ENCODE results near the gene COL11A2. TPM values are rescaled to one million over a fixed set of nuclear protein-coding genes. Genes with fewer than 3 reads are reported as not detected.

COL11A2 gene
- total RNA-seq, 1 donor from 2014 or later, result 0.11 TPM

DNA sequence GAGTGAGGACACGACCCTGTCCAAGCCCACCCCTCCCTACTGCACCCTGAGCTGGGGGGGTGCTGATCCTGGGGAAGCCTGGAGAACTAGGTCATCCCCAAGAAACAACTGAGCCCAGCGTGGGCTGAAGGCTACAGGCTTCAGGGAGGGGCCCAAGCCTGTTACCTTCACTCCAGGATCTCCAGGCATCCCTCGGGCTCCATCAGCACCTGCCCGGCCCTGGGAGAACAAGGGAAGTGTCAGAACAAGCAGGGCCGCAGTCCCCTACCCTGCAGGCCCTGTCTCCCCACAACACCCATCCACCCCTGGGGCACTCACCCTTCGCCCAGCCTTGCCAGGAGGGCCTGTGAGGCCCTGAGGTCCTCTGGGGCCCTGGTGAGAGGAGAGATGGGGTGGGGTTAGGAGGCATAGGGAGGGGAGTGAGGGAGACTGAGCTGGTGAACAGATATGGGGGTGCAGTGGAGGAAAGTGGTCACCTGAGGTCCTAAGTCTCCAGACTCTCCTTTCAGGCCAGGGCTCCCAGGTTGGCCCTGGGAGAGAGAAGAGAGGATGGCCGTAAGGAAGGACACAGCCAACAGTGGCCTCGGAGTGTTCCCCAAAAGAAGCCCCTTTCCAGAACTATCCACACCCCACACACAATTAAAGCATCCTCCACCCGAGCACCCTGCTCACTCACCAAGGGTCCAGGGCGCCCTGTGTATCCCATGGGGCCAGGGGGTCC is 13.4 kb downstream of the COL11A2 start:
- no peaks in the 10 kb centered on the region for H3K4me1 ChIP-seq
- H3K9me3 ChIP-seq, result no peaks in the 10 kb centered on the region
- DNase-seq (ENCODE audit: low spot score in 2 of 2), result no peak
- H3K27ac ChIP-seq, result no peak overlapping the region
- H3K36me3 ChIP-seq, result no peaks in the 10 kb centered on the region
- intact Hi-C loops (cut with DNase I), result no loop called here
- TF ChIP-seq, protein P1, sequence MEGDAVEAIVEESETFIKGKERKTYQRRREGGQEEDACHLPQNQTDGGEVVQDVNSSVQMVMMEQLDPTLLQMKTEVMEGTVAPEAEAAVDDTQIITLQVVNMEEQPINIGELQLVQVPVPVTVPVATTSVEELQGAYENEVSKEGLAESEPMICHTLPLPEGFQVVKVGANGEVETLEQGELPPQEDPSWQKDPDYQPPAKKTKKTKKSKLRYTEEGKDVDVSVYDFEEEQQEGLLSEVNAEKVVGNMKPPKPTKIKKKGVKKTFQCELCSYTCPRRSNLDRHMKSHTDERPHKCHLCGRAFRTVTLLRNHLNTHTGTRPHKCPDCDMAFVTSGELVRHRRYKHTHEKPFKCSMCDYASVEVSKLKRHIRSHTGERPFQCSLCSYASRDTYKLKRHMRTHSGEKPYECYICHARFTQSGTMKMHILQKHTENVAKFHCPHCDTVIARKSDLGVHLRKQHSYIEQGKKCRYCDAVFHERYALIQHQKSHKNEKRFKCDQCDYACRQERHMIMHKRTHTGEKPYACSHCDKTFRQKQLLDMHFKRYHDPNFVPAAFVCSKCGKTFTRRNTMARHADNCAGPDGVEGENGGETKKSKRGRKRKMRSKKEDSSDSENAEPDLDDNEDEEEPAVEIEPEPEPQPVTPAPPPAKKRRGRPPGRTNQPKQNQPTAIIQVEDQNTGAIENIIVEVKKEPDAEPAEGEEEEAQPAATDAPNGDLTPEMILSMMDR (IDR thresholded peaks at IDR 0.05), result no peak
- no peaks in the 10 kb centered on the region for H3K27me3 ChIP-seq
- no peak overlapping the region for H3K4me3 ChIP-seq

DNA sequence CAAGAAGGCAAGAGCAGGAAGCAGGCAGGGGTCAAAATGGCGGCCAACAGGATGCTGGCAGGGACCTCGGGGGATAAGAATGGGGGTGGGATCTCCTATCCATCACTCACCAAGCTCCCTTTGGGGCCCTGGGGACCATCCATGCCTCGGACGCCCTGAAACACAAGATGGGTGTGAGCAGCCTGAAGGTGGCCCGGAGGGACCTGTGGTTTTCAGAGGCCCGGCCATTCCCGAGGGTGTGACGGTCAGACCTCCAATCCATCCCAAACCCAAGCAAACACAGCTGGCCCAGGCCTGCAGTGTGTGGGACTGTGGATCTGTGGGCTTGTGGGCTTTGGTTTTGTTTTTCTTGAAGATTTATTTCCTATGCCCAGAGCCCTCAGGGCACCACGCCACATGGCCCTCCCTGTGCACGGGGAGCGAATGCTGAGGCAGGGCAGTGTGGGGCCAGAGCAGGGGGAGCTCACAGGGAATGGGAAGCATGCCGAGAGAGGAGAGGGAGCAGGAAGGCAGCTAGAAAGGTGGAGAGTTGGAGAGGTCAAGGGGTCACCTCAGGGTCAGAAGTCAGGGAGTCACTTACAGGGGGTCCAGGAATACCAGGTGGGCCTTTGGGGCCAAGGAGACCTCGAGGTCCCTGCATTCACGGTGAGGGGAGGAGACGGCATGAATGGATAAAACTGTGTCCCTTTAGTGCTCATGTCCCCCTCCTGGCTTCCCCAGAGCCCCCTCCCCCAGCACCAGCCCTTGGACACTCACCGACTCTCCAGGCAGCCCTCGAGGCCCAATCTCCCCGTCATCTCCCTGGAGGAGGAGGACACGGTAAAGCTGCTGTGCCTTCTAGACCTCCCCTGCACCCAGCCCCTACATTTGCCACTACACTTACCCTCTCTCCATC is 14.5 kb downstream of the COL11A2 start:
- H3K4me1 ChIP-seq, result no peaks in the 10 kb centered on the region
- H3K36me3 ChIP-seq, result no peaks in the 10 kb centered on the region
- DNase-seq (ENCODE audit: low spot score in 2 of 2), result no peak
- H3K27ac ChIP-seq, result no peak overlapping the region
- H3K27me3 ChIP-seq, result no peaks in the 10 kb centered on the region
- intact Hi-C loops (cut with DNase I), result no loop called here
- no peaks in the 10 kb centered on the region for H3K9me3 ChIP-seq
- TF ChIP-seq, protein P1 (IDR thresholded peaks at IDR 0.05), result no peak
- no peak overlapping the region for H3K4me3 ChIP-seq

DNA sequence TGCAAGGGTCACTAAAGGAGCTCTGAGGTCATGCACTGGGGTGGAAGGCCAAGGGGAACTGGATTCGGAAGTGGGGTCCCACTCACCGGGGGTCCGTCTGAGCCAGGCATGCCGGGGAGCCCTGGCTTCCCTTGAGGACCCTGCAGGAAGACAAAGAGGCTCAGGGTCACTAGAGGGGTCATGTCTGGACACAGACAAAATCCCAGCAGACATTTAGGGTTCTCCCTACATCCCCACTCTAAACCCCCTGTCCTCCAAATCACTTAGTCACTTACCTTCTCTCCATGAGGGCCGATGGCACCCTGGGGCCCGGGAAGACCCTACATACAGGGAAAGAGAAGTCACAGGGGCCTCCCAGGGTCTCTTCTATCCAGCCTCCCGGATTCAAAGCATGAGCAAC is 15.4 kb downstream of the COL11A2 start:
- Histone ChIP-seq H3K27me3 (no peaks in the 10 kb centered on the region), H3K36me3 (no peaks in the 10 kb centered on the region), H3K27ac (no peak overlapping the region), H3K9me3 (no peaks in the 10 kb centered on the region), H3K4me1 (no peaks in the 10 kb centered on the region), H3K4me3 (no peak overlapping the region)
- intact Hi-C loops (cut with DNase I), result no loop called here
- DNase-seq (ENCODE audit: low spot score in 2 of 2), result no peak
- TF ChIP-seq, protein P1 (IDR thresholded peaks at IDR 0.05), result no peak

DNA sequence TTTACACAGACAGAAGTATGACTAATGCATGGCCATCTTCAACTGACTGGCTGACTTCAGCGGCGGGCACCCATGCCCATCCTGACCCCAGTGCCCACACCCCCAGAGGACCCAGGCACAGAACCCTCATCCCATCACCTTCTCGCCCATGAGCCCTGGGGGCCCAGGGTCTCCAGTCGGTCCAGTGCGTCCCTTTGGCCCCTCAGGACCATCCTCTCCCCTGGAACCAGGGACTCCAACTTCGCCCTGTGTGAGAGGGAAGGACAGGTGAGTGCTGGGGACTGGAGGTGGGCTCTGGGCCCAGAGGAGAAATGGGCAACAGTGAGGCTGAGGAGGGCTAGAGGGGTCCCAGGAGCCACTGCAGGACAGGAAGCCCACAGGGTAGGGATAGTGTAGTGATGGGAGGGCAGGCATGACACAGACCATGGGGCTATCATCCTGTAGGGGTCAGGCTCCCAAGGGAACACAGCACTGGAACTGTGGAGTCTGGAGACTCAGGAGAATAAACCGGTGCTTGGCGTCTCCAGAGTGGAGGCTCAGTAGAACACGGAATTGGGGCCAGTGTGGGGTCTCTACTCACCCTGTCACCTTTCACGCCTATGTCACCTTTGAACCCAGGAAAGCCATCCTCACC is 16.7 kb downstream of the COL11A2 start:
- Histone ChIP-seq H3K4me1 (no peaks in the 10 kb centered on the region), H3K36me3 (no peaks in the 10 kb centered on the region), H3K27me3 (no peaks in the 10 kb centered on the region), H3K4me3 (no peak overlapping the region), H3K27ac (no peak overlapping the region), H3K9me3 (no peaks in the 10 kb centered on the region)
- intact Hi-C loops (cut with DNase I), result no loop called here
- DNase-seq (ENCODE audit: low spot score in 2 of 2), result no peak
- TF ChIP-seq, protein P1 (IDR thresholded peaks at IDR 0.05), result no peak

DNA sequence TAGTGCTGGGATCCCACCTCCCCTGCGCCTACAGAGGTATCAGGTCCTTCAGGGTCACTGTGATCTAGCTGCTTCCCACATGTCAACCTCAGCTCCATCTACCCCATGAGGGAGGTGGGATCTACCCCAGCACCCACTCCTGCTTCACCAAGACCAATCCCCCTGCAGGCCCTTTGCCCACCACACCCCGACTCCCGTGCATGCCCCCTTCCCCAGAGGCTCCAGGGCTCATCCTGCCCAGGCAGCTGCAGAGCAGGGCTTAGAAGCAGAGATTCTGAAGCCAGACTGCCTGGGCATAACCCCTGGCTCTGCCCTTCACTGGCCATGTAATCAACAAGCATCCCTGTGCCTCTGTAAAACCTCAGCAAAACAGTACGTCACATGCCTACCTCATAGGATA is 17.5 kb downstream of the COL11A2 start:
- no peak for DNase-seq (ENCODE audit: low spot score in 2 of 2)
- Histone ChIP-seq H3K36me3 (no peaks in the 10 kb centered on the region), H3K4me1 (no peaks in the 10 kb centered on the region), H3K4me3 (no peak overlapping the region), H3K27ac (no peak overlapping the region), H3K27me3 (no peaks in the 10 kb centered on the region), H3K9me3 (no peaks in the 10 kb centered on the region)
- intact Hi-C loops (cut with DNase I), result no loop called here
- TF ChIP-seq, protein P1 (IDR thresholded peaks at IDR 0.05), result no peak

Data from ascending aorta (tissue), 2 donors.